ENCODE data around the gene CSPG4. TPM values are rescaled to one million over a fixed set of nuclear protein-coding genes. Genes with fewer than 3 reads are reported as not detected.
"Not testable (repeated sequence)": the region's sequence is repeated elsewhere in the genome, so short reads cannot be mapped to it uniquely, and the experiment has no call there.

The CSPG4 gene
- total RNA-seq, 4 donors from 2014 or later: 29.9 to 144 (median 49.7) TPM

DNA sequence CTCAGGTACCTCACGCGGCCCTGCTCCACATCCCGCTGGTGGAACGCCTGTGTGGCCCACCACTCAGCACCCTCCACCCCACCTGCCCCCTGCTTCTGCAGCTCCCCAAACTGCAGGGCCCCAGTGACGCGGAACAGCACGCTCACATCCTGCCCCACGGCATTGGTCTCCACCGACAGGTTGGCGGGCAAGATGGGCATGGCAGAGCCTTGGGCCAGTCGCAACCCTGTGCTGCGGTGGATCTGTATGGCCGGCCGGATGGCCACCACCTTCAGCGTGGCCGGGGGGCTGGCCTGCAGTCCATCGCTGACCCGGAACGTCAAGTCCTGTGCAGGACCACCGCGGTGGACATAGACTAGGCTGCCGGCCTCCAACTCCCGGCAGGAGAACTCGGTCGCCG lies 23.8 kb downstream of the CSPG4 start:
- no peak for DNase-seq (ENCODE audit: low spot score)
- no peak for TF ChIP-seq CTCF (IDR thresholded peaks at IDR 0.05)

DNA sequence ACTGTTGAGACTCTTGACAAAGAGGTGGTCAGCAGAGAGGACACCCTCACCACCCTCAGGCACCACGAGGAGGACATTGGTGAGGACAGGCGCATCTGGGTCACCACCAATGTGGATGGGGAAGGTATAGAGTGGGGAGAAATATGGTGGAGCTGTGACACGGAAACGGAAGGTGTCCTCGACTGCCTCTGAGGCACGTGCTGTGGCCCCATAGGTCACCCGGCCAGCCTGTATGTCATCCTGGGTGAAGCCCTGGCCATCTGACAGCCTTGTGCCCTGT lies 24.4 kb downstream of the CSPG4 start:
- ATAC-seq (ENCODE audit: low FRiP score) (no peak), DNase-seq (ENCODE audit: low spot score) (no peak)
- no peak for TF ChIP-seq CTCF (IDR thresholded peaks at IDR 0.05)

More for the DNA sequence above, 23.8 kb downstream of the CSPG4 start:
- no peak for ATAC-seq (ENCODE audit: low FRiP score)

GRCh38 chr15:75687486-75688277 lies 25.0 kb downstream of the CSPG4 start:
- ATAC-seq (ENCODE audit: low FRiP score) (no peak), DNase-seq (ENCODE audit: low spot score) (no peak)
- no peak for TF ChIP-seq CTCF (IDR thresholded peaks at IDR 0.05)

- peak; percentile 51 for DNase-seq (ENCODE audit: low spot score)
- ATAC-seq (ENCODE audit: low FRiP score): peak; percentile 72
Observed at GRCh38 chr15:75686212-75686642, 26.4 kb downstream of the CSPG4 start.

- DNase-seq (ENCODE audit: low spot score): no peak
- ATAC-seq (ENCODE audit: low FRiP score): no peak
Observed at GRCh38 chr15:75685195-75685594, 27.5 kb downstream of the CSPG4 start.

DNA sequence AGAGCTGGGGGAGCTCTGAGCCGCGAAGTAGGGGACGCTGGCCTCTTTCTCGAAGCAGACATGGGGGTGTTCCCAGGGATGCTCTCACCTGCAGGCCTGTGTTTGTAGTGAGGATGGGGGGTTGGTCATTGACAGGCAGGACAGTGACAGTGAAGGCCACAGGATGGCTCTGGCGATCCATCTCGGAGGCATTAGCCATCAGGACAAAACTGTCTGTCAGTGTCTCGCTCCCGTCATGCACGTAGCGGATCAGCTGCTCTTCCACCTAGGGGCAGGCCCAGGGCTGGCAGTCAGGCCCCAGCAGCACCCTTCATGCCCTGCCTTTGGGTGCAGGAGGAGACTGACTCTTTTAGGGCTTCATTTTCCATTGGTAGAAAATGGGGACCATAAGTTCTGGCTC lies 28.0 kb downstream of the CSPG4 start:
- no peak for ATAC-seq (ENCODE audit: low FRiP score)
- TF ChIP-seq CTCF (IDR thresholded peaks at IDR 0.05): no peak

More at GRCh38 chr15:75685195-75685594, 27.5 kb downstream of the CSPG4 start:
- TF ChIP-seq CTCF (IDR thresholded peaks at IDR 0.05): no peak

GRCh38 chr15:75683646-75684312 lies 28.9 kb downstream of the CSPG4 start:
- ATAC-seq (ENCODE audit: low FRiP score): not testable (repeated sequence)
- peak in 1 of 3 donors; percentile 65 for TF ChIP-seq CTCF (IDR thresholded peaks at IDR 0.05)
- peak; percentile 48 for DNase-seq (ENCODE audit: low spot score)

More for the DNA sequence above, 28.0 kb downstream of the CSPG4 start:
- DNase-seq (ENCODE audit: low spot score): no peak
